MV-4-11 (cell line): Measurements from ENCODE around the gene SLC28A1.

Experiments used
- DNase-seq: peaks from one replicate; lab custom pipeline; 2025; lab: John Stamatoyannopoulos, UW

Gene SLC28A1

GRCh38 chr15:84909782-84910181 lies 25.3 kb downstream of the SLC28A1 start:
- DNase-seq: no peak

GRCh38 chr15:84910928-84911623 lies 26.6 kb downstream of the SLC28A1 start:
- no peak for DNase-seq

GRCh38 chr15:84911879-84912660 lies 27.6 kb downstream of the SLC28A1 start:
- DNase-seq: peak; percentile 2

GRCh38 chr15:84913360-84913723 lies 28.9 kb downstream of the SLC28A1 start:
- no peak for DNase-seq

GRCh38 chr15:84914351-84914750 lies 29.9 kb downstream of the SLC28A1 start:
- DNase-seq: no peak

- peak; percentile 47 for DNase-seq
These were observed 30.6 kb downstream of the SLC28A1 start for GRCh38 chr15:84914909-84915605.

GRCh38 chr15:84915606-84915958 lies 31.1 kb downstream of the SLC28A1 start:
- no peak for DNase-seq

GRCh38 chr15:84917452-84917851 lies 33.0 kb downstream of the SLC28A1 start:
- peak; percentile 2 for DNase-seq

GRCh38 chr15:84919106-84919667 lies 34.7 kb downstream of the SLC28A1 start:
- DNase-seq: no peak

- DNase-seq: no peak
These were observed 36.7 kb downstream of the SLC28A1 start for GRCh38 chr15:84921121-84921520.

- DNase-seq: no peak
These were observed 38.1 kb downstream of the SLC28A1 start for GRCh38 chr15:84922530-84922929.

GRCh38 chr15:84924077-84924731 lies 39.7 kb downstream of the SLC28A1 start:
- DNase-seq: no peak

- DNase-seq: peak; percentile 1
These were observed 40.5 kb downstream of the SLC28A1 start for GRCh38 chr15:84924821-84925569.

- DNase-seq: no peak
These were observed 41.4 kb downstream of the SLC28A1 start for GRCh38 chr15:84925906-84926305.

GRCh38 chr15:84926491-84927230 lies 42.2 kb downstream of the SLC28A1 start:
- no peak for DNase-seq

GRCh38 chr15:84928843-84929168 lies 44.3 kb downstream of the SLC28A1 start:
- DNase-seq: no peak

GRCh38 chr15:84929795-84930603 lies 45.5 kb downstream of the SLC28A1 start:
- peak; percentile 56 for DNase-seq

GRCh38 chr15:84934942-84935729 lies 50.7 kb downstream of the SLC28A1 start:
- DNase-seq: no peak

GRCh38 chr15:84937144-84937543 lies 52.7 kb downstream of the SLC28A1 start:
- DNase-seq: no peak
